ENCODE results near the gene KRT82. TPM values are rescaled to one million over a fixed set of nuclear protein-coding genes. Genes with fewer than 3 reads are reported as not detected.
"Not testable (repeated sequence)": the region's sequence is repeated elsewhere in the genome, so short reads cannot be mapped to it uniquely, and the experiment has no call there.

Gene KRT82
- total and polyA plus RNA-seq, 4 donors = not detected

GRCh38 chr12:52413782-52414345, 7.7 kb upstream of the KRT82 start:
- DNase-seq (ENCODE audit: low spot score) = no peak
- Histone ChIP-seq H3K4me1 (ENCODE audit: control insufficient read depth in 4 of 4, insufficient read depth in 4 of 4, low read length in 3 of 4) (no peaks in the 10 kb centered on the region), H3K36me3 (ENCODE audit: control insufficient read depth in 4 of 4, insufficient read depth in 3 of 4, low read depth in 1 of 4, low read length in 3 of 4) (no peaks in the 10 kb centered on the region), H3K9ac (ENCODE audit: low read depth in 1 of 2, low read length in 2 of 2) (no peak overlapping the region), H3K9me3 (ENCODE audit: control insufficient read depth in 4 of 4, low read length in 3 of 4) (no peaks in the 10 kb centered on the region), H3K4me3 (ENCODE audit: low read depth in 1 of 3, low read length in 3 of 3) (no peak overlapping the region), H3K27ac (ENCODE audit: low read depth in 1 of 2, low read length in 2 of 2) (no peak overlapping the region), H3K27me3 (ENCODE audit: control insufficient read depth in 4 of 4, insufficient read depth in 4 of 4, low read length in 3 of 4) (no peaks in the 10 kb centered on the region)
- TF ChIP-seq FOXA1 (IDR thresholded peaks at IDR 0.05) = no peak
- TF ChIP-seq GABPA (IDR thresholded peaks at IDR 0.05 in 1 of 2, conservative IDR thresholded peaks at IDR 0.05 in 1 of 2) = no peak
- WGBS = 81% methylated on average over 8 of the region's 8 CpGs

DNA sequence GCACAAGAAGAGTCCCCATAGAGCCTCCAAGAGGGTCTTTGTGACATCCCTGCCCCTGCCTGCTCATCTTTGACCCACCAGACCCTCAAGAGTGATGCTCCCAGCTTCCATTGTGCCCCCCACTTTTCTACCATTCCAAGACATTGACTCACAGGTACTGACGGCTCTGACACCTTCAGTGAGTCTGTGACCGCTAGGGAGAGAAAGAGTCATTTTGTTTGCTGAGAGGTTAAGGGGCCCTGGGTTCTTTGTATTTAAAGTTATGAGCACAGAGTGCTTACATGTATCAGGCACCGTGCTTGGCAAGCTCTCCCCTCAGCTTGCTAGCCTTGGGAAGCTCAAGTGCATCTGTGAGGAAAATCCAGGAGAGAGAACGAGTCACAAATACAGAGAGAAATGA, 7.1 kb upstream of the KRT82 start:
- H3K4me1 ChIP-seq (ENCODE audit: control insufficient read depth in 4 of 4, insufficient read depth in 4 of 4, low read length in 3 of 4) = no peaks in the 10 kb centered on the region
- no peak overlapping the region for H3K4me3 ChIP-seq (ENCODE audit: low read depth in 1 of 3, low read length in 3 of 3)
- no peaks in the 10 kb centered on the region for H3K9me3 ChIP-seq (ENCODE audit: control insufficient read depth in 4 of 4, low read length in 3 of 4)
- TF ChIP-seq JUND (IDR thresholded peaks at IDR 0.05) = no peak
- H3K9ac ChIP-seq (ENCODE audit: low read depth in 1 of 2, low read length in 2 of 2) = no peak overlapping the region
- WGBS = 76% methylated on average over 4 of the region's 4 CpGs
- no peak overlapping the region for H3K27ac ChIP-seq (ENCODE audit: low read depth in 1 of 2, low read length in 2 of 2)
- H3K36me3 ChIP-seq (ENCODE audit: control insufficient read depth in 4 of 4, insufficient read depth in 3 of 4, low read depth in 1 of 4, low read length in 3 of 4) = no peaks in the 10 kb centered on the region
- H3K27me3 ChIP-seq (ENCODE audit: control insufficient read depth in 4 of 4, insufficient read depth in 4 of 4, low read length in 3 of 4) = no peaks in the 10 kb centered on the region
- no peak for DNase-seq (ENCODE audit: low spot score)

- Histone ChIP-seq H3K36me3 (ENCODE audit: control insufficient read depth in 4 of 4, insufficient read depth in 3 of 4, low read depth in 1 of 4, low read length in 3 of 4) (no peaks in the 10 kb centered on the region), H3K9me3 (ENCODE audit: control insufficient read depth in 4 of 4, low read length in 3 of 4) (no peaks in the 10 kb centered on the region), H3K9ac (ENCODE audit: low read depth in 1 of 2, low read length in 2 of 2) (no peak overlapping the region), H3K4me1 (ENCODE audit: control insufficient read depth in 4 of 4, insufficient read depth in 4 of 4, low read length in 3 of 4) (no peaks in the 10 kb centered on the region), H3K27ac (ENCODE audit: low read depth in 1 of 2, low read length in 2 of 2) (no peak overlapping the region), H3K4me3 (ENCODE audit: low read depth in 1 of 3, low read length in 3 of 3) (no peak overlapping the region), H3K27me3 (ENCODE audit: control insufficient read depth in 4 of 4, insufficient read depth in 4 of 4, low read length in 3 of 4) (no peaks in the 10 kb centered on the region)
- no peak for DNase-seq (ENCODE audit: low spot score)
- 89% methylated on average over 10 of the region's 10 CpGs for WGBS
- TF ChIP-seq JUND (IDR thresholded peaks at IDR 0.05) (no peak), EGR1 (IDR thresholded peaks at IDR 0.05; ENCODE audit: low read depth in 2 of 2) (no peak), NR2F2 (IDR thresholded peaks at IDR 0.05) (no peak), GABPA (IDR thresholded peaks at IDR 0.05 in 1 of 2, conservative IDR thresholded peaks at IDR 0.05 in 1 of 2) (no peak), HNF4G (IDR thresholded peaks at IDR 0.05) (no peak), ZBTB33 (IDR thresholded peaks at IDR 0.05) (no peak), TAF1 (conservative IDR thresholded peaks at IDR 0.05) (no peak)
- TF ChIP-seq, protein P1, sequence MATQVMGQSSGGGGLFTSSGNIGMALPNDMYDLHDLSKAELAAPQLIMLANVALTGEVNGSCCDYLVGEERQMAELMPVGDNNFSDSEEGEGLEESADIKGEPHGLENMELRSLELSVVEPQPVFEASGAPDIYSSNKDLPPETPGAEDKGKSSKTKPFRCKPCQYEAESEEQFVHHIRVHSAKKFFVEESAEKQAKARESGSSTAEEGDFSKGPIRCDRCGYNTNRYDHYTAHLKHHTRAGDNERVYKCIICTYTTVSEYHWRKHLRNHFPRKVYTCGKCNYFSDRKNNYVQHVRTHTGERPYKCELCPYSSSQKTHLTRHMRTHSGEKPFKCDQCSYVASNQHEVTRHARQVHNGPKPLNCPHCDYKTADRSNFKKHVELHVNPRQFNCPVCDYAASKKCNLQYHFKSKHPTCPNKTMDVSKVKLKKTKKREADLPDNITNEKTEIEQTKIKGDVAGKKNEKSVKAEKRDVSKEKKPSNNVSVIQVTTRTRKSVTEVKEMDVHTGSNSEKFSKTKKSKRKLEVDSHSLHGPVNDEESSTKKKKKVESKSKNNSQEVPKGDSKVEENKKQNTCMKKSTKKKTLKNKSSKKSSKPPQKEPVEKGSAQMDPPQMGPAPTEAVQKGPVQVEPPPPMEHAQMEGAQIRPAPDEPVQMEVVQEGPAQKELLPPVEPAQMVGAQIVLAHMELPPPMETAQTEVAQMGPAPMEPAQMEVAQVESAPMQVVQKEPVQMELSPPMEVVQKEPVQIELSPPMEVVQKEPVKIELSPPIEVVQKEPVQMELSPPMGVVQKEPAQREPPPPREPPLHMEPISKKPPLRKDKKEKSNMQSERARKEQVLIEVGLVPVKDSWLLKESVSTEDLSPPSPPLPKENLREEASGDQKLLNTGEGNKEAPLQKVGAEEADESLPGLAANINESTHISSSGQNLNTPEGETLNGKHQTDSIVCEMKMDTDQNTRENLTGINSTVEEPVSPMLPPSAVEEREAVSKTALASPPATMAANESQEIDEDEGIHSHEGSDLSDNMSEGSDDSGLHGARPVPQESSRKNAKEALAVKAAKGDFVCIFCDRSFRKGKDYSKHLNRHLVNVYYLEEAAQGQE (IDR thresholded peaks at IDR 0.05) = no peak
Observed at GRCh38 chr12:52411815-52412214, 5.7 kb upstream of the KRT82 start.

DNA sequence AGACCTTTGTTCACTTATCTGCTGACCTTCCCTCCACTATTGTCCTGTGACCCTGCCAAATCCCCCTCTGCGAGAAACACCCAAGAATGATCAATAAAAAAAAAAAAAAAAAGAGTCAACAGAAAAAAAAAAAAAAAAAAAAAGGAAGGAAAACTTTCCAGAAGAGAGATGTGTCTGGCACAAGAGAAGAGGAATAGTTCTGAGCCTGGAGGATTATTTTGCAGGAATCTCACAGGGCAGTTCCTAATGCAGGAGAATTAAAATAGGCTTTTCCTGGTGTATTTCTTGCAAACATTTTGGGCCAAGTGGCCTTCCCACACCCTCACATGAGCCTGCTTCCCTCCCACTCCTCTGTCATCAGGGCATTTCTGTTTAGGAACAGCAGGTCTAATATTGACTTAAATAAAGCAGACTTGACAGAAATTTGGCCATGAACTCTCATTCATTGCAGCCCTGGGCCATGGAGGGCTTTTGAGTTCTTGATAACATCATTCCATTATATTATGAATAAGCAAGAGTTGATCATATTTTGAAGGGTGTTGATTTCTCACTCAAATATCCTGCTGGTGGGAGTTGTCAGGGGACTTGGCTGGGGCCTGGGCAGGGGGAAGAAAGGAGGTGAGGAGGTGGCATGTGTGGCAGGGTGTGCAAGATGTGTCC, 4.6 kb upstream of the KRT82 start:
- H3K36me3 ChIP-seq (ENCODE audit: control insufficient read depth in 4 of 4, insufficient read depth in 3 of 4, low read depth in 1 of 4, low read length in 3 of 4) = not testable (repeated sequence)

More for the DNA sequence above, 4.6 kb upstream of the KRT82 start:
- WGBS = no CpG with 5 or more reads among the region's 1 CpG
- not testable (repeated sequence) for H3K4me3 ChIP-seq (ENCODE audit: low read depth in 1 of 3, low read length in 3 of 3); H3K27ac ChIP-seq (ENCODE audit: low read depth in 1 of 2, low read length in 2 of 2); DNase-seq (ENCODE audit: low spot score); H3K9me3 ChIP-seq (ENCODE audit: control insufficient read depth in 4 of 4, low read length in 3 of 4); H3K27me3 ChIP-seq (ENCODE audit: control insufficient read depth in 4 of 4, insufficient read depth in 4 of 4, low read length in 3 of 4); H3K9ac ChIP-seq (ENCODE audit: low read depth in 1 of 2, low read length in 2 of 2); H3K4me1 ChIP-seq (ENCODE audit: control insufficient read depth in 4 of 4, insufficient read depth in 4 of 4, low read length in 3 of 4)

Data from liver (tissue), 9 donors.